ENCODE results near the gene CFTR.

CFTR gene

GRCh38 chr7:117489016-117489415 is 9.2 kb downstream of the CFTR start:
- peaks cover 10% of the 10 kb centered on the region for H3K27me3 Mint-ChIP-seq (ENCODE audit: low read depth)
- H3K9me3 Mint-ChIP-seq = no peaks in the 10 kb centered on the region
- no peak overlapping the region for H3K27ac Mint-ChIP-seq
- H3K4me3 Mint-ChIP-seq = no peak overlapping the region
- H3K4me1 Mint-ChIP-seq = no peaks in the 10 kb centered on the region
- TF ChIP-seq CTCF (IDR thresholded peaks at IDR 0.05; ENCODE audit: unreplicated experiment in 3 of 3) = no peak
- H3K36me3 Mint-ChIP-seq (ENCODE audit: low read depth) = no peaks in the 10 kb centered on the region

- H3K4me3 Mint-ChIP-seq = no peak overlapping the region
- no peaks in the 10 kb centered on the region for H3K4me1 Mint-ChIP-seq
- TF ChIP-seq CTCF (IDR thresholded peaks at IDR 0.05; ENCODE audit: unreplicated experiment in 3 of 3) = no peak
- H3K27ac Mint-ChIP-seq = no peak overlapping the region
- peaks cover 10% of the 10 kb centered on the region for H3K27me3 Mint-ChIP-seq (ENCODE audit: low read depth)
- H3K36me3 Mint-ChIP-seq (ENCODE audit: low read depth) = no peaks in the 10 kb centered on the region
- H3K9me3 Mint-ChIP-seq = no peaks in the 10 kb centered on the region
Observed at GRCh38 chr7:117489430-117489829, 9.6 kb downstream of the CFTR start.

- no peak overlapping the region for H3K4me3 Mint-ChIP-seq
- H3K9me3 Mint-ChIP-seq = no peaks in the 10 kb centered on the region
- peak overlapping the region in 1 of 3 experiments; percentile 4 for H3K27ac Mint-ChIP-seq
- H3K4me1 Mint-ChIP-seq = no peaks in the 10 kb centered on the region
- H3K27me3 Mint-ChIP-seq (ENCODE audit: low read depth) = peaks cover 10% of the 10 kb centered on the region
- TF ChIP-seq CTCF (IDR thresholded peaks at IDR 0.05; ENCODE audit: unreplicated experiment in 3 of 3) = no peak
- no peaks in the 10 kb centered on the region for H3K36me3 Mint-ChIP-seq (ENCODE audit: low read depth)
Observed at GRCh38 chr7:117489911-117490310, 10.1 kb downstream of the CFTR start.

DNA sequence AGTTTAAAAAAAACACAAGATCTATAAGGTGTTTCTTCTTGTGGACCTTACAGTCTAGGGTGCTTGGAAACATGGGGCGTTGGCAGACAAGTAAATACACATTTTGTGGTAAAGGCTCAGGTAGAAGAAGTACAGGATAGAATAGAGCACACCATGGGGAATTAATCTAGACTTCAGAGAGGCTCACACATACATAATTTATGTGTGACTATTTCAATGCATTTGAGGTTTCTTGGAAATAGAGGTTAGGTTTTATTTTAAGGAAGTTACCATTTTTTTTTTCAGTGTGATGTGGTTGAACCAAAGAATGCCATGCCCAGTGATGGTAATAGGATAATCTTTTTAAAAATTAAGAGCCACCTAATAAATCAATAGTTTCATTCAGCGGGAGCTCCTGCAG is 12.8 kb downstream of the CFTR start:
- H3K27ac Mint-ChIP-seq = no peak overlapping the region
- H3K36me3 Mint-ChIP-seq (ENCODE audit: low read depth) = no peaks in the 10 kb centered on the region
- H3K4me1 Mint-ChIP-seq = no peaks in the 10 kb centered on the region
- TF ChIP-seq CTCF (IDR thresholded peaks at IDR 0.05; ENCODE audit: unreplicated experiment in 3 of 3) = no peak
- peaks cover 9% of the 10 kb centered on the region for H3K27me3 Mint-ChIP-seq (ENCODE audit: low read depth)
- no peaks in the 10 kb centered on the region for H3K9me3 Mint-ChIP-seq
- H3K4me3 Mint-ChIP-seq = no peak overlapping the region

DNA sequence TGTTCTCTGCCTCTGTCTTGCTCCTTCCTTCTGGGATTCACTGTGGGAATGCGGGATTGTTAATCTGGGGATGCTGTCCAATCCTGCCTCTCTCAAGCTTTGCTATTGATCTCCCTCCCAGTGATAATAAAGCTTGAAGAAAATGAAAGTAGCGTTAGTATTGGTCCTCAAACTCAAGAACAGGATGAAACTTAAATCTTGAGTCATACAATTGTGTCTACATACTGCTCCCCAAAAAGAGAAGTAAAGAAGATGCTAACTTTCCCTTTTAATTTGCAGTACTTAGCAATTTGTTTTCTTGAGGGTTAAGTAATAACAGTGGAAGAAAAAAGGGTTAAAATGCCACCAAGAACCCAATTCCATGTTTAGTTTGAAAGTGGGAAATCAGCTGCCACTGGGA is 13.6 kb downstream of the CFTR start:
- TF ChIP-seq CTCF (IDR thresholded peaks at IDR 0.05; ENCODE audit: unreplicated experiment in 3 of 3) = no peak
- Mint-ChIP-seq H3K36me3 (ENCODE audit: low read depth) (no peaks in the 10 kb centered on the region), H3K27me3 (ENCODE audit: low read depth) (peaks cover 9% of the 10 kb centered on the region), H3K4me1 (no peaks in the 10 kb centered on the region), H3K9me3 (no peaks in the 10 kb centered on the region), H3K27ac (no peak overlapping the region), H3K4me3 (no peak overlapping the region)

DNA sequence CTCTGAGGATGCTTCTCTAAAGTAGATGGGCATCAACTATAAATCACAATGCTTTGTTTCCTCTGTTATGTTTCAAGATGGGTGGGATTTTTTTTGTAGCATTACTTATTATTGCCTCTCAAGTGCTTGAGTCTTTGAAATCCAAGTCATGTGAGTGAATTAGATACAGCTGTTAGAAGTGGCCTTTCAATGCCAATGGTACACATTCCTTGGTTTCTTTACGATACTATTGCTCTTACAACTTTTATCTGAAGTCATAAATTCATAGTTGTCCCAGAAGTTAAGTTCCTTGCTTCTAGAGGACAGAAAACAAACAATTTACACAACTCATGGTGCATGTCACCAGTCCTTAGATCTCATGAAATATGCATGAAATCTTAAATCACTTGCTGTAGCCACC is 15.5 kb downstream of the CFTR start:
- no peak overlapping the region for H3K4me3 Mint-ChIP-seq
- H3K27ac Mint-ChIP-seq = peak overlapping the region in 1 of 3 experiments; percentile 28

More for the DNA sequence above, 15.5 kb downstream of the CFTR start:
- no peak for TF ChIP-seq CTCF (IDR thresholded peaks at IDR 0.05; ENCODE audit: unreplicated experiment in 3 of 3)
- Mint-ChIP-seq H3K36me3 (ENCODE audit: low read depth) (no peaks in the 10 kb centered on the region), H3K4me1 (no peaks in the 10 kb centered on the region), H3K27me3 (ENCODE audit: low read depth) (peaks cover 9% of the 10 kb centered on the region), H3K9me3 (no peaks in the 10 kb centered on the region)
